Measurements from ENCODE around the gene PAIP1. TPM values are rescaled to one million over a fixed set of nuclear protein-coding genes. Genes with fewer than 3 reads are reported as not detected.

Gene PAIP1
- total RNA-seq, 1 donor from 2014 or later = 101 TPM

- Histone ChIP-seq H2AFZ (ENCODE audit: low read depth, low read length) (no peak overlapping the region), H3K36me3 (ENCODE audit: insufficient read depth, low read length) (no peaks in the 10 kb centered on the region), H4K20me1 (ENCODE audit: insufficient read depth, low read length) (no peaks in the 10 kb centered on the region), H3K4me2 (ENCODE audit: low read length) (no peak overlapping the region), H3K79me2 (ENCODE audit: insufficient read depth, low read length) (no peaks in the 10 kb centered on the region), H3K27me3 (ENCODE audit: insufficient read depth, low read length) (no peaks in the 10 kb centered on the region), H3K9ac (ENCODE audit: low read length) (no peak overlapping the region), H3K4me3 (ENCODE audit: insufficient read depth, low read depth, low read length) (no peak overlapping the region), H3K27ac (ENCODE audit: low read depth, low read length) (no peak overlapping the region), H3K4me1 (ENCODE audit: insufficient read depth, low read length) (no peaks in the 10 kb centered on the region), H3K9me3 (ENCODE audit: insufficient read depth, low read depth, low read length) (no peaks in the 10 kb centered on the region)
- no peak for DNase-seq (ENCODE audit: low read depth)
- Mint-ChIP-seq H3K27ac (ENCODE audit: unreplicated experiment) (no peak overlapping the region), H3K9me3 (ENCODE audit: unreplicated experiment) (no peaks in the 10 kb centered on the region), H3K4me3 (ENCODE audit: unreplicated experiment) (no peak overlapping the region), H3K4me1 (ENCODE audit: low read depth, unreplicated experiment) (no peaks in the 10 kb centered on the region), H3K36me3 (ENCODE audit: low read depth, unreplicated experiment) (no peaks in the 10 kb centered on the region), H3K27me3 (ENCODE audit: low read depth, unreplicated experiment) (no peaks in the 10 kb centered on the region)
- FAIRE-seq = no peak
- TF ChIP-seq EZH2 (IDR thresholded peaks at IDR 0.05; ENCODE audit: insufficient read depth, low read length) (no peak), CTCF (IDR thresholded peaks at IDR 0.05; ENCODE audit: insufficient read depth, low read depth, low read length) (no peak)
Observed at GRCh38 chr5:43497311-43498104, 59.4 kb downstream of the PAIP1 start.

- Histone ChIP-seq H3K27me3 (ENCODE audit: insufficient read depth, low read length) (no peaks in the 10 kb centered on the region), H3K4me2 (ENCODE audit: low read length) (no peak overlapping the region), H3K36me3 (ENCODE audit: insufficient read depth, low read length) (no peaks in the 10 kb centered on the region), H3K9ac (ENCODE audit: low read length) (no peak overlapping the region), H3K27ac (ENCODE audit: low read depth, low read length) (no peak overlapping the region), H3K4me1 (ENCODE audit: insufficient read depth, low read length) (no peaks in the 10 kb centered on the region), H3K4me3 (ENCODE audit: insufficient read depth, low read depth, low read length) (no peak overlapping the region), H2AFZ (ENCODE audit: low read depth, low read length) (no peak overlapping the region), H4K20me1 (ENCODE audit: insufficient read depth, low read length) (no peaks in the 10 kb centered on the region), H3K9me3 (ENCODE audit: insufficient read depth, low read depth, low read length) (no peaks in the 10 kb centered on the region), H3K79me2 (ENCODE audit: insufficient read depth, low read length) (no peaks in the 10 kb centered on the region)
- Mint-ChIP-seq H3K27ac (ENCODE audit: unreplicated experiment) (no peak overlapping the region), H3K9me3 (ENCODE audit: unreplicated experiment) (no peaks in the 10 kb centered on the region), H3K36me3 (ENCODE audit: low read depth, unreplicated experiment) (no peaks in the 10 kb centered on the region), H3K27me3 (ENCODE audit: low read depth, unreplicated experiment) (no peaks in the 10 kb centered on the region), H3K4me1 (ENCODE audit: low read depth, unreplicated experiment) (no peaks in the 10 kb centered on the region), H3K4me3 (ENCODE audit: unreplicated experiment) (no peak overlapping the region)
- no peak for FAIRE-seq
- TF ChIP-seq CTCF (IDR thresholded peaks at IDR 0.05; ENCODE audit: insufficient read depth, low read depth, low read length) (no peak), EZH2 (IDR thresholded peaks at IDR 0.05; ENCODE audit: insufficient read depth, low read length) (no peak)
- DNase-seq (ENCODE audit: low read depth) = no peak
Observed at GRCh38 chr5:43491326-43491725, 65.6 kb downstream of the PAIP1 start.

GRCh38 chr5:43486353-43486752 is 70.5 kb downstream of the PAIP1 start:
- H4K20me1 ChIP-seq (ENCODE audit: insufficient read depth, low read length) = no peaks in the 10 kb centered on the region
- no peak overlapping the region for H3K27ac ChIP-seq (ENCODE audit: low read depth, low read length)
- H3K4me1 ChIP-seq (ENCODE audit: insufficient read depth, low read length) = peaks cover 5% of the 10 kb centered on the region
- H3K9me3 Mint-ChIP-seq (ENCODE audit: unreplicated experiment) = no peaks in the 10 kb centered on the region
- peaks cover 21% of the 10 kb centered on the region for H3K79me2 ChIP-seq (ENCODE audit: insufficient read depth, low read length)
- no peak overlapping the region for H3K27ac Mint-ChIP-seq (ENCODE audit: unreplicated experiment)
- no peak for TF ChIP-seq EZH2 (IDR thresholded peaks at IDR 0.05; ENCODE audit: insufficient read depth, low read length)
- no peak for TF ChIP-seq CTCF (IDR thresholded peaks at IDR 0.05; ENCODE audit: insufficient read depth, low read depth, low read length)
- no peaks in the 10 kb centered on the region for H3K27me3 Mint-ChIP-seq (ENCODE audit: low read depth, unreplicated experiment)
- H3K9me3 ChIP-seq (ENCODE audit: insufficient read depth, low read depth, low read length) = no peaks in the 10 kb centered on the region
- H3K4me3 Mint-ChIP-seq (ENCODE audit: unreplicated experiment) = no peak overlapping the region
- H2AFZ ChIP-seq (ENCODE audit: low read depth, low read length) = no peak overlapping the region
- no peak overlapping the region for H3K4me3 ChIP-seq (ENCODE audit: insufficient read depth, low read depth, low read length)
- peaks cover 8% of the 10 kb centered on the region for H3K4me1 Mint-ChIP-seq (ENCODE audit: low read depth, unreplicated experiment)
- no peaks in the 10 kb centered on the region for H3K27me3 ChIP-seq (ENCODE audit: insufficient read depth, low read length)
- no peak for FAIRE-seq
- no peak overlapping the region for H3K4me2 ChIP-seq (ENCODE audit: low read length)
- no peak for DNase-seq (ENCODE audit: low read depth)
- no peaks in the 10 kb centered on the region for H3K36me3 ChIP-seq (ENCODE audit: insufficient read depth, low read length)
- no peak overlapping the region for H3K9ac ChIP-seq (ENCODE audit: low read length)
- no peaks in the 10 kb centered on the region for H3K36me3 Mint-ChIP-seq (ENCODE audit: low read depth, unreplicated experiment)

Measured in astrocyte (in vitro differentiated cells and primary cell).